Choroid plexus epithelial cell (primary cell): ENCODE measurements around the gene RDH14.

ENCODE experiments used
- DNase-seq: peaks from one replicate; pipeline ENCODE4 v3.0.0-alpha.2; 2010; ENCODE audit warnings: low read depth
- H3K4me3 ChIP-seq: 2 replicates; pipeline ENCODE4 v1.5.1; 2011; ENCODE audit warnings: low read depth, mild to moderate bottlenecking, control low read depth, low read length, moderate library complexity
- TF ChIP-seq, protein P1 (sequence below): conservative IDR thresholded peaks from 2 replicates; pipeline ENCODE4 v1.5.1; 2011; ENCODE audit warnings: low read depth, mild to moderate bottlenecking, control low read depth, inconsistent platforms, low read length, moderate library complexity

Gene RDH14

DNA sequence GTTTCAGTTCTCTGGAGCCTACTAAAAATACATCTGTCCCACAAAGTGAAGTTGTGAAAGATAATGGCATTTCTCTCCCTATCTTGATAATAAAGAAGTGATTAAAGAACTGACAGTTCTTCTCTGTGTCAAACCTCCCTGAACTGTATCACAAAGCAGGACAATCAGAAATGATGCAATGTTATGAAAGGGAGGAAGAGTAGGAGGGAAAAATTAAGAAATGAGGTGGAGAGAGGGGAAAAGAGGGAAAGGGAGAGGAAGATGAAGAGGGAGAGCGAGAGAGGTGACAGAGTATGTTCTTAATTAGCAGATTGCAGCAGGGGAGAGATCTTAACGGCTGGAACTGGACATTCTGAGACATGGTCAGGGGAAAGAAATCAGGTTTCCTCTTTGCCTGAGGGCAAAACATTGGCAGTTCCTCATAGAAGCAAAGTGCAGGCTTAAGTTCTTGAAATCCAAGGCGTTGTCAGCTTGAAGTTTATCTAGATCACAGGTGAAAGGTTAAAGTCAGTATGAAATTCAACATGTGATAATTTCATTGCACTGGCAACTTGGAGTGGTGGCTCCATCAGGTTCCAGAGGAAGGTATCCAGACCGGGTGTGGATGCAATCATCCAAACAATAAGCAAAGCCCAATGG is 54.6 kb downstream of the RDH14 start:
- no peak for DNase-seq
- TF ChIP-seq, protein P1, sequence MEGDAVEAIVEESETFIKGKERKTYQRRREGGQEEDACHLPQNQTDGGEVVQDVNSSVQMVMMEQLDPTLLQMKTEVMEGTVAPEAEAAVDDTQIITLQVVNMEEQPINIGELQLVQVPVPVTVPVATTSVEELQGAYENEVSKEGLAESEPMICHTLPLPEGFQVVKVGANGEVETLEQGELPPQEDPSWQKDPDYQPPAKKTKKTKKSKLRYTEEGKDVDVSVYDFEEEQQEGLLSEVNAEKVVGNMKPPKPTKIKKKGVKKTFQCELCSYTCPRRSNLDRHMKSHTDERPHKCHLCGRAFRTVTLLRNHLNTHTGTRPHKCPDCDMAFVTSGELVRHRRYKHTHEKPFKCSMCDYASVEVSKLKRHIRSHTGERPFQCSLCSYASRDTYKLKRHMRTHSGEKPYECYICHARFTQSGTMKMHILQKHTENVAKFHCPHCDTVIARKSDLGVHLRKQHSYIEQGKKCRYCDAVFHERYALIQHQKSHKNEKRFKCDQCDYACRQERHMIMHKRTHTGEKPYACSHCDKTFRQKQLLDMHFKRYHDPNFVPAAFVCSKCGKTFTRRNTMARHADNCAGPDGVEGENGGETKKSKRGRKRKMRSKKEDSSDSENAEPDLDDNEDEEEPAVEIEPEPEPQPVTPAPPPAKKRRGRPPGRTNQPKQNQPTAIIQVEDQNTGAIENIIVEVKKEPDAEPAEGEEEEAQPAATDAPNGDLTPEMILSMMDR, result no peak
- no peak overlapping the region for H3K4me3 ChIP-seq
